KBM-7 (cell line): ENCODE data around the gene PRND.
"Not testable (repeated sequence)": the region's sequence is repeated elsewhere in the genome, so short reads cannot be mapped to it uniquely, and the experiment has no call there.

Experiments used
- DNase-seq: peaks from one replicate; pipeline ENCODE4 v3.0.0-alpha.2; 2015
- in situ Hi-C: fragments of 300-500 bp; cut with MboI; formaldehyde crosslinking; loops from 2 replicates; pipeline ENCODE4 v1.14.3; 2020; ENCODE audit warnings: low sequenced_read_pairs, low pct_unique_long_range_greater_than_20kb, mixed read lengths

PRND gene

GRCh38 chr20:4703281-4703676 is 18.4 kb upstream of the PRND start:
- in situ Hi-C loops, result no loop called here
- no peak for DNase-seq

- DNase-seq, in situ Hi-C loops: not testable (repeated sequence)
Measured at GRCh38 chr20:4706941-4707340, 14.8 kb upstream of the PRND start.

GRCh38 chr20:4708036-4708435 is 13.7 kb upstream of the PRND start:
- no peak for DNase-seq
- in situ Hi-C loops, result no loop called here

- DNase-seq, result no peak
- in situ Hi-C loops, result no loop called here
Measured at GRCh38 chr20:4708856-4709255, 12.9 kb upstream of the PRND start.

- in situ Hi-C loops, result loop anchor here (10.0 kb wide), 1 partner anchor 95 kb away; no protein-coding TSS in a partner anchor
- DNase-seq, result no peak
Measured at GRCh38 chr20:4709261-4710105, 12.2 kb upstream of the PRND start.

- DNase-seq, result no peak
- in situ Hi-C loops, result loop anchor here (10.0 kb wide), 1 partner anchor 95 kb away; no protein-coding TSS in a partner anchor
Measured at GRCh38 chr20:4710106-4710475, 11.6 kb upstream of the PRND start.

- in situ Hi-C loops, result loop anchor here (10.0 kb wide), 1 partner anchor 97 kb away; no protein-coding TSS in a partner anchor
- no peak for DNase-seq
Measured at GRCh38 chr20:4711511-4711910, 10.2 kb upstream of the PRND start.

- no peak for DNase-seq
- in situ Hi-C loops, result loop anchor here (10.0 kb wide), 1 partner anchor 99 kb away; no protein-coding TSS in a partner anchor
Measured at GRCh38 chr20:4713401-4713800, 8.3 kb upstream of the PRND start.

GRCh38 chr20:4714818-4715217 is 6.9 kb upstream of the PRND start:
- in situ Hi-C loops, result loop anchor here (10.0 kb wide), 1 partner anchor 100 kb away; no protein-coding TSS in a partner anchor
- DNase-seq, result no peak

- no peak for DNase-seq
- in situ Hi-C loops, result loop anchor here (10.0 kb wide), 1 partner anchor 103 kb away; no protein-coding TSS in a partner anchor
Measured at GRCh38 chr20:4717816-4718570, 3.7 kb upstream of the PRND start.

- in situ Hi-C loops, result loop anchor here (10.0 kb wide), 1 partner anchor 104 kb away; no protein-coding TSS in a partner anchor
- no peak for DNase-seq
Measured at GRCh38 chr20:4719190-4719589, 2.5 kb upstream of the PRND start.

- in situ Hi-C loops, result no loop called here
- peak; percentile 75 for DNase-seq
Measured at GRCh38 chr20:4720041-4720976, 1.4 kb upstream of the PRND start.

- DNase-seq, result no peak
- in situ Hi-C loops, result no loop called here
Measured at GRCh38 chr20:4720977-4721349, 746 bp upstream of the PRND start.

GRCh38 chr20:4722571-4722970 is 862 bp downstream of the PRND start:
- in situ Hi-C loops, result no loop called here
- no peak for DNase-seq

GRCh38 chr20:4722993-4723392 is 1.3 kb downstream of the PRND start:
- in situ Hi-C loops, result no loop called here
- DNase-seq, result no peak

- in situ Hi-C loops, DNase-seq: not testable (repeated sequence)
Measured at GRCh38 chr20:4723553-4723952, 1.8 kb downstream of the PRND start.

- no peak for DNase-seq
- in situ Hi-C loops, result no loop called here
Measured at GRCh38 chr20:4724459-4725262, 3.0 kb downstream of the PRND start.

- DNase-seq, result no peak
- in situ Hi-C loops, result no loop called here
Measured at GRCh38 chr20:4725263-4725550, 3.5 kb downstream of the PRND start.
